Mucosa of stomach (tissue), 1 donor: ENCODE data around the gene WDR59.

Experiments used
- H3K27me3 ChIP-seq: one replicate; pipeline ENCODE4 v1.7.0; 2013; ENCODE audit warnings: mild to moderate bottlenecking, low read length; ENCODE audit not compliant: control insufficient read depth, insufficient read depth
- H3K36me3 ChIP-seq: one replicate; pipeline ENCODE4 v1.7.0; 2013; ENCODE audit warnings: low read length; ENCODE audit not compliant: control insufficient read depth, insufficient read depth
- H3K4me1 ChIP-seq: one replicate; pipeline ENCODE4 v1.7.0; 2013; ENCODE audit warnings: mild to moderate bottlenecking, low read length; ENCODE audit not compliant: control insufficient read depth, insufficient read depth
- H3K4me3 ChIP-seq: one replicate; pipeline ENCODE4 v1.7.0; 2013; ENCODE audit warnings: low read length
- H3K9ac ChIP-seq: one replicate; pipeline ENCODE4 v1.7.0; 2013; ENCODE audit warnings: mild to moderate bottlenecking, low read length, moderate library complexity
- H3K9me3 ChIP-seq: one replicate; pipeline ENCODE4 v1.7.0; 2013; ENCODE audit warnings: mild to moderate bottlenecking, low read length, moderate library complexity; ENCODE audit not compliant: control insufficient read depth
- donor health status: Pancreatic carcinoma.

The WDR59 gene

GRCh38 chr16:75007443-75007842 is 22.5 kb upstream of the WDR59 start:
- H3K4me1 ChIP-seq = peaks cover 17% of the 10 kb centered on the region
- no peaks in the 10 kb centered on the region for H3K36me3 ChIP-seq
- H3K4me3 ChIP-seq = no peak overlapping the region
- H3K27me3 ChIP-seq = no peaks in the 10 kb centered on the region
- no peak overlapping the region for H3K9ac ChIP-seq
- H3K9me3 ChIP-seq = no peaks in the 10 kb centered on the region

DNA sequence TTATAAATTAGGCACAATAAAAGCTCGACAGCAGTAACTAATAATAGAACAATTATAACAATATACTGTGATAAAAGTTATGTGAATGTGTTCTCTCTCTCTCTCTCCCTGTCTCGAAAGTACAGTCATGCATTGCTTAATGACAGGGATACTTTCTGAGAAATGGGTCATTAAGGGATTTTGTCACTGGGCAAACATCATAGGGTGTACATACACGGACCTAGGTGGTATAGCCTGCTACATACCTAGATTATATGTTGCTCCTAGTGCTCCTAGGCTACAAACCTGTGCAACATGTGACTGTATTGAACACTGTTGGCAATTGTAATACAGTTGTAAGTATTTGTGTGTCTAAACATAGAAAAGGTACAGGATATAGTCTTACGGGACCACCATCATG is 20.8 kb upstream of the WDR59 start:
- Histone ChIP-seq H3K4me1 (peaks cover 6% of the 10 kb centered on the region), H3K4me3 (no peak overlapping the region), H3K36me3 (no peaks in the 10 kb centered on the region), H3K9ac (no peak overlapping the region), H3K27me3 (no peaks in the 10 kb centered on the region), H3K9me3 (no peaks in the 10 kb centered on the region)

DNA sequence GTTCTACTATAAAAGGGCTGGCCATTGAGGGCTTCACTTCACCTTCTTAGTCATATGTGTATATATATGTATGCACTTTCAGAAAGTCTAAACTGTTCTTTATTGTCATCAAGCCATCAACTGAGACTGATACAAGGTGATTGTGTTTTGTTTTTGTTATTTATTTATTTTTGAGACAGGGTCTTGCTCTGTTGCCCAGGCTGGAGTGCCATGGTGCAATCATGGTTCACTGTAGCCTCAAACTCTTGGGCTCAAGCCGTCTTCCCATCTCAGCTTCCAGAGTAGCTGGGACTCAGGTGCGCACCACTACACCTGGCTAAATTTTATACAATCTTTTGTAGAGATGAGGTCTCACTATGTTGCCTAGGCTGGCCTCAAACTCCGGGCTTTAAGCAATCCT is 19.5 kb upstream of the WDR59 start:
- Histone ChIP-seq H3K9ac (no peak overlapping the region), H3K4me3 (no peak overlapping the region), H3K4me1 (peaks cover 7% of the 10 kb centered on the region), H3K9me3 (no peaks in the 10 kb centered on the region), H3K27me3 (no peaks in the 10 kb centered on the region), H3K36me3 (no peaks in the 10 kb centered on the region)

GRCh38 chr16:75003931-75004330 is 19.0 kb upstream of the WDR59 start:
- Histone ChIP-seq H3K36me3 (no peaks in the 10 kb centered on the region), H3K9ac (no peak overlapping the region), H3K9me3 (no peaks in the 10 kb centered on the region), H3K4me3 (no peak overlapping the region), H3K27me3 (no peaks in the 10 kb centered on the region), H3K4me1 (peaks cover 7% of the 10 kb centered on the region)

DNA sequence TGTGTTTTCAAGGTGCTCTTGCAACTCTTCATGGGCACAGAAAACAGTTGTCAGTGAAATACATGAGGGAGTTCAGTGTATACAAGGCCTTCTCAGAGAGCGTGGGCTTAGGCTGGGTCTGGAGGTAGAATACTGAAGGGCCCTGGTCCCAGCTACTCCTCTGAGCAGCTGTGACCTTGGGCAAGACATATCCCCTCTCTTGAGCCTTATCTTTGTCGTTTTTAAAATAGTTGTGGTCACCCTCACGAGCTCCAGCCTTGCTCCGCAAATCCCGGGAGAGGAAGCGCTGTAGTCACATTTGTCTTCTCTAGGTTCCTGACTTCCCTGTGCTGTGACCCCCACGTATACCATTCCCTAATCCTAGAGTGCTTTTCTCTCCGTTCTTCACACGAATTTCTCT is 17.6 kb upstream of the WDR59 start:
- H3K9ac ChIP-seq = no peak overlapping the region
- H3K9me3 ChIP-seq = no peaks in the 10 kb centered on the region
- H3K4me1 ChIP-seq = peaks cover 17% of the 10 kb centered on the region
- H3K27me3 ChIP-seq = no peaks in the 10 kb centered on the region
- no peaks in the 10 kb centered on the region for H3K36me3 ChIP-seq
- H3K4me3 ChIP-seq = no peak overlapping the region

- peak overlapping the region; percentile 70 for H3K9ac ChIP-seq
- peak overlapping the region; percentile 20 for H3K4me3 ChIP-seq
- H3K4me1 ChIP-seq = peaks cover 17% of the 10 kb centered on the region
- no peaks in the 10 kb centered on the region for H3K36me3 ChIP-seq
- H3K9me3 ChIP-seq = no peaks in the 10 kb centered on the region
- no peaks in the 10 kb centered on the region for H3K27me3 ChIP-seq
These were observed 15.7 kb upstream of the WDR59 start for GRCh38 chr16:75000481-75001081.

DNA sequence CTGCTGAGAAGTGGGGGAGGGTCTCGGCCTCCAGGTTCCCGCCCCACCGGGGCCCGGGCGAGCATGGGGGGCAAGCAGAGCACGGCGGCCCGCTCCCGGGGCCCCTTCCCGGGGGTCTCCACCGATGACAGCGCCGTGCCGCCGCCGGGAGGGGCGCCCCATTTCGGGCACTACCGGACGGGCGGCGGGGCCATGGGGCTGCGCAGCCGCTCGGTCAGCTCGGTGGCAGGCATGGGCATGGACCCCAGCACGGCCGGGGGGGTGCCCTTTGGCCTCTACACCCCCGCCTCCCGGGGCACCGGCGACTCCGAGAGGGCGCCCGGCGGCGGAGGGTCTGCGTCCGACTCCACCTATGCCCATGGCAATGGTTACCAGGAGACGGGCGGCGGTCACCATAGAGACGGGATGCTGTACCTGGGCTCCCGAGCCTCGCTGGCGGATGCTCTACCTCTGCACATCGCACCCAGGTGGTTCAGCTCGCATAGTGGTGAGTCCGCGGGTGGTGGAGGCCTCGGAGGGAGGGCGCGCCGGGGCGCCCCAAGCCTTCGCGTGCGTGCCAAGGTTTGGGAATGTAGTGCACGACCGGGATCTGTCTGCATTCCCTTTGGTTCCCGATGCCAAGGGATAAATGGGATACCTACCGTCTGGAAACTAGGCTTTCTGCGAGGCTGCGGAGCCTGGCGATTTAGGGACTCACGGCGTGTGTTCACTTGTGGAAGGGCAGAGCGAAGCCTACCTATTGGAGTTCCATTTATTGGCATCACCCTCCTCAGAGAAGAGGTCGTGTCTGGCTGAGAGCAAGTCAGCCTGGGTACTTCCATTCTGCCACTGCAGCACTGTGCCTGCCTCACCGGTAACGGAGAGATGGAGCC is 14.9 kb upstream of the WDR59 start:
- H3K4me1 ChIP-seq = peaks cover 17% of the 10 kb centered on the region
- H3K9me3 ChIP-seq = no peaks in the 10 kb centered on the region
- H3K9ac ChIP-seq = peak overlapping the region; percentile 70
- no peaks in the 10 kb centered on the region for H3K27me3 ChIP-seq
- H3K4me3 ChIP-seq = peak overlapping the region; percentile 20
- no peaks in the 10 kb centered on the region for H3K36me3 ChIP-seq

GRCh38 chr16:74999219-74999608 is 14.3 kb upstream of the WDR59 start:
- Histone ChIP-seq H3K36me3 (no peaks in the 10 kb centered on the region), H3K4me1 (peaks cover 18% of the 10 kb centered on the region), H3K27me3 (no peaks in the 10 kb centered on the region), H3K9ac (peak overlapping the region; percentile 70), H3K4me3 (peak overlapping the region; percentile 20), H3K9me3 (no peaks in the 10 kb centered on the region)

- H3K4me1 ChIP-seq = peaks cover 23% of the 10 kb centered on the region
- no peaks in the 10 kb centered on the region for H3K27me3 ChIP-seq
- peak within 1 kb of the TSS; percentile 77 for H3K9ac ChIP-seq
- H3K9me3 ChIP-seq = no peaks in the 10 kb centered on the region
- no peaks in the 10 kb centered on the region for H3K36me3 ChIP-seq
- H3K4me3 ChIP-seq = peak within 1 kb of the TSS; percentile 72
These were observed 13.7 kb upstream of the WDR59 start, which contains the start of gene ZNRF1 for GRCh38 chr16:74998481-74999218. Gene ZNRF1, plus strand, starts transcription at chr16:74999024. Its CDS starts 648 bp downstream, at chr16:74999672.

DNA sequence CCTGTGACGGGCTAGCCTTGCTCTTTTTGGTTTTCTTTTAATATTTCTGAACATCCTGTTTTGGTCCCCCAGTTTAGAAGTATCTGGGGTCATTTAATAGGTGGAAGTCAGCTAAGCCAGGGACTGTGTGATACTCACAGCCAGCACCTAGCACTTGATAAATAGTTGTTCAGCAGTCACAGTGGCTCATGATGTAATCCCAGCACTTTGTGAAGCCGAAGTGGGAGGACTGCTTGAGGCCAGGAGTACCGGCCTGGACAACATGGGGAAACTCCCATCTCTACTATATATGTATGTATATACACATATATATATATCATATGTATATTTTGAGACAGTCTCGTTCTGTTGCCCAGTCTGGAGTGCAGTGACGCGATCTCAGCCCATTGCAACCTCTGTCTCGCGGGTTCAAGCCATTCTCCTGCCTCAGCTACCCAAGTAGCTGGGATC is 12.1 kb upstream of the WDR59 start:
- Histone ChIP-seq H3K9ac (no peak overlapping the region), H3K27me3 (no peaks in the 10 kb centered on the region), H3K36me3 (no peaks in the 10 kb centered on the region), H3K9me3 (no peaks in the 10 kb centered on the region), H3K4me3 (no peak overlapping the region), H3K4me1 (peaks cover 32% of the 10 kb centered on the region)

DNA sequence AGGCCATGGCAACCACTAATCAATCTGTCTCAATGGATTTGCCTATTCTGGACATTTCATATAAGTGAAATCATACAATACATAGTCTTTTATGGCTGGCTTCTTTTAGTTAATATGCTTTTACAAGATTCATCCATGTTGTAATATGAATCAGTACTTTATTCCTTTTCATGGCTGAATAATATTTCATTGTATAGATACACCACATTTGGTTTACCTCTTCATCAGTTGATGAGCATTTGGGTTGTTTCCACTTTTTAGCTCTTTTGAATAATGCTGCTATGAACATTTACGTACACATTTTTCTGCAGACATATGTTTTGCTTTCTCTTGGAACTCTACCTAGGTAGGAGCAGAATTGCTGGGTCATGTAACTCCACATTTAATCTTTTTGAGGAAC is 11.1 kb upstream of the WDR59 start:
- Histone ChIP-seq H3K4me3 (no peak overlapping the region), H3K36me3 (no peaks in the 10 kb centered on the region), H3K9ac (no peak overlapping the region), H3K9me3 (no peaks in the 10 kb centered on the region), H3K27me3 (no peaks in the 10 kb centered on the region), H3K4me1 (peaks cover 39% of the 10 kb centered on the region)
